Measurements from ENCODE around the gene SMG1.

The SMG1 gene

DNA sequence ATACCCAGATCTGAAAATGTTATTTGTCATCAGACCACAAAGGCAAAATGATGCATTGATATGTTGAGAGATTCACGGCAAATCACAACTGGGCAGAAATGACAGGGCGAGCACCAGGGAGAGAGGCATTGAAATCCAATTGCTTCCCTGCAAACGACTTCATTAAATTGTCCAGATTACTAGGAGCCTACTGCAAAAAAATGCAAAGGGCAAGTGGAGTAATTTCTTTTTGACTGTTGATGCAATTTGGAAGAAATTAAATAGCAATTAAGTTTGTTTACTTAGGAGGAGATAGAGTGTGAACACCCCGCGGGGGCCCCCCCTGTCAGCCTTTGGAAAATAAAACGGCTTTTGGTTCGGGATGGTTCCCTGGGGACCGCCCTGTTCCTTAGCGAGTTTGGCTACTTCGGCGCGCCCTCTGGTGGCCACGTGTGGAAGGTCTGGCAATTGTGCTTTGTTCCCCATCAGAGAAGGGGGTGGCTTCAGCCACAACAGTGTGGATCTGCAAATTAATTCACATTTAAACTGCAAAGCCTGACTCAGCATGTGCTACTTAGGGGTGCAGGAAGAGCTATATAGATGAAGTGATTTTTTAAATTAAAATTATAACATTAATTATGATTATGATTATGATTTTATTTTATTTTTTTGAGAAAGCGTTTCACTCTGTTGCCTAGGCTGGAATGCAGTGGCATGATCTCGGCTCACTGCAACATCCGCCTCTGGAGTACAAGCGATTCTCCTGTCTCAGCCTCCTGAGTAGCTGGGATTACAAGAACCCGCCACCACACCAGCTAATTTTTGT lies 43.0 kb upstream of the SMG1 start:
- ChIA-PET CTCF (interaction anchor here (0.5 to 2.8 kb wide), 27 partner anchors 10 to 412 kb away, joined by 3 to 14 read pairs (median 3); no protein-coding TSS in a partner anchor), POLR2A (interaction anchor here (1.3 kb wide), 1 partner anchor 168 kb away, joined by 6 read pairs; the partner anchor contains the start of gene ARL6IP1)
- Histone ChIP-seq H3K36me3 (ENCODE audit: control insufficient read depth in 2 of 2, insufficient read depth in 1 of 2, low read length in 2 of 2) (no peaks in the 10 kb centered on the region), H3K4me3 (ENCODE audit: low read depth, low read length) (peak overlapping the region; percentile 9; the same call in 1 of the 2 replicates), H3K4me1 (ENCODE audit: control insufficient read depth, insufficient read depth, low read length) (no peaks in the 10 kb centered on the region), H3K27ac (ENCODE audit: extremely low read depth, low read depth, low read length) (no peak overlapping the region), H3K9me3 (ENCODE audit: control insufficient read depth, insufficient read depth, low read depth, low read length) (no peaks in the 10 kb centered on the region)
- TF ChIP-seq ZNF324 (tag by site-specific recombination; IDR thresholded peaks at IDR 0.05) (no peak), ZBTB8A (tag by site-specific recombination; IDR thresholded peaks at IDR 0.05) (0 out of 2 replicates have a peak, but pooled peaks have one; percentile 11), ZBTB17 (tag by site-specific recombination; IDR thresholded peaks at IDR 0.05) (0 out of 2 replicates have a peak, but pooled peaks have one; percentile 32), KLF1 (tag by site-specific recombination; IDR thresholded peaks at IDR 0.05) (peak; percentile 60), FEZF1 (tag by site-specific recombination; IDR thresholded peaks at IDR 0.05) (peak; percentile 59; the same call in 1 of the 2 replicates), KLF10 (tag by site-specific recombination; IDR thresholded peaks at IDR 0.05) (peak; percentile 34; the same call in 1 of the 2 replicates), ZNF366 (tag by site-specific recombination; conservative IDR thresholded peaks at IDR 0.05) (peak; percentile 71), KLF9 (tag by site-specific recombination; IDR thresholded peaks at IDR 0.05; ENCODE audit: low read depth) (peak; percentile 17; the same call in 1 of the 2 replicates), ZIC2 (tag by site-specific recombination; IDR thresholded peaks at IDR 0.05) (peak; percentile 52), GLI2 (tag by site-specific recombination; IDR thresholded peaks at IDR 0.05; ENCODE audit: borderline replicate concordance, low read depth) (no peak; the same call in 1 of the 2 replicates), ZNF416 (tag by site-specific recombination; IDR thresholded peaks at IDR 0.05) (no peak), ZNF10 (tag by site-specific recombination; IDR thresholded peaks at IDR 0.05) (no peak), ZXDB (tag by site-specific recombination; IDR thresholded peaks at IDR 0.05) (0 out of 2 replicates have a peak, but pooled peaks have one; percentile 36), ZNF654 (tag by site-specific recombination; IDR thresholded peaks at IDR 0.05; ENCODE audit: low read depth) (peak; percentile 89), ZBTB7A (tag by site-specific recombination; IDR thresholded peaks at IDR 0.05; ENCODE audit: low read depth) (no peak)
- TF ChIP-seq, protein P1, sequence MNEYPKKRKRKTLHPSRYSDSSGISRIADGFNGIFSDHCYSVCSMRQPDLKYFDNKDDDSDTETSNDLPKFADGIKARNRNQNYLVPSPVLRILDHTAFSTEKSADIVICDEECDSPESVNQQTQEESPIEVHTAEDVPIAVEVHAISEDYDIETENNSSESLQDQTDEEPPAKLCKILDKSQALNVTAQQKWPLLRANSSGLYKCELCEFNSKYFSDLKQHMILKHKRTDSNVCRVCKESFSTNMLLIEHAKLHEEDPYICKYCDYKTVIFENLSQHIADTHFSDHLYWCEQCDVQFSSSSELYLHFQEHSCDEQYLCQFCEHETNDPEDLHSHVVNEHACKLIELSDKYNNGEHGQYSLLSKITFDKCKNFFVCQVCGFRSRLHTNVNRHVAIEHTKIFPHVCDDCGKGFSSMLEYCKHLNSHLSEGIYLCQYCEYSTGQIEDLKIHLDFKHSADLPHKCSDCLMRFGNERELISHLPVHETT (tag by site-specific recombination; IDR thresholded peaks at IDR 0.05) = peak; percentile 59; the same call in 1 of the 2 replicates
- TF ChIP-seq, protein P2, sequence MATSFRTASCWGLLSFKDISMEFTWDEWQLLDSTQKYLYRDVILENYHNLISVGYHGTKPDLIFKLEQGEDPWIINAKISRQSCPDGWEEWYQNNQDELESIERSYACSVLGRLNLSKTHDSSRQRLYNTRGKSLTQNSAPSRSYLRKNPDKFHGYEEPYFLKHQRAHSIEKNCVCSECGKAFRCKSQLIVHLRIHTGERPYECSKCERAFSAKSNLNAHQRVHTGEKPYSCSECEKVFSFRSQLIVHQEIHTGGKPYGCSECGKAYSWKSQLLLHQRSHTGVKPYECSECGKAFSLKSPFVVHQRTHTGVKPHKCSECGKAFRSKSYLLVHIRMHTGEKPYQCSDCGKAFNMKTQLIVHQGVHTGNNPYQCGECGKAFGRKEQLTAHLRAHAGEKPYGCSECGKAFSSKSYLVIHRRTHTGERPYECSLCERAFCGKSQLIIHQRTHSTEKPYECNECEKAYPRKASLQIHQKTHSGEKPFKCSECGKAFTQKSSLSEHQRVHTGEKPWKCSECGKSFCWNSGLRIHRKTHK (tag by site-specific recombination; IDR thresholded peaks at IDR 0.05) = no peak
- TF ChIP-seq, protein P3, sequence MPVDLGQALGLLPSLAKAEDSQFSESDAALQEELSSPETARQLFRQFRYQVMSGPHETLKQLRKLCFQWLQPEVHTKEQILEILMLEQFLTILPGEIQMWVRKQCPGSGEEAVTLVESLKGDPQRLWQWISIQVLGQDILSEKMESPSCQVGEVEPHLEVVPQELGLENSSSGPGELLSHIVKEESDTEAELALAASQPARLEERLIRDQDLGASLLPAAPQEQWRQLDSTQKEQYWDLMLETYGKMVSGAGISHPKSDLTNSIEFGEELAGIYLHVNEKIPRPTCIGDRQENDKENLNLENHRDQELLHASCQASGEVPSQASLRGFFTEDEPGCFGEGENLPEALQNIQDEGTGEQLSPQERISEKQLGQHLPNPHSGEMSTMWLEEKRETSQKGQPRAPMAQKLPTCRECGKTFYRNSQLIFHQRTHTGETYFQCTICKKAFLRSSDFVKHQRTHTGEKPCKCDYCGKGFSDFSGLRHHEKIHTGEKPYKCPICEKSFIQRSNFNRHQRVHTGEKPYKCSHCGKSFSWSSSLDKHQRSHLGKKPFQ (tag by site-specific recombination; IDR thresholded peaks at IDR 0.05) = peak; percentile 97
- TF ChIP-seq, protein P4, sequence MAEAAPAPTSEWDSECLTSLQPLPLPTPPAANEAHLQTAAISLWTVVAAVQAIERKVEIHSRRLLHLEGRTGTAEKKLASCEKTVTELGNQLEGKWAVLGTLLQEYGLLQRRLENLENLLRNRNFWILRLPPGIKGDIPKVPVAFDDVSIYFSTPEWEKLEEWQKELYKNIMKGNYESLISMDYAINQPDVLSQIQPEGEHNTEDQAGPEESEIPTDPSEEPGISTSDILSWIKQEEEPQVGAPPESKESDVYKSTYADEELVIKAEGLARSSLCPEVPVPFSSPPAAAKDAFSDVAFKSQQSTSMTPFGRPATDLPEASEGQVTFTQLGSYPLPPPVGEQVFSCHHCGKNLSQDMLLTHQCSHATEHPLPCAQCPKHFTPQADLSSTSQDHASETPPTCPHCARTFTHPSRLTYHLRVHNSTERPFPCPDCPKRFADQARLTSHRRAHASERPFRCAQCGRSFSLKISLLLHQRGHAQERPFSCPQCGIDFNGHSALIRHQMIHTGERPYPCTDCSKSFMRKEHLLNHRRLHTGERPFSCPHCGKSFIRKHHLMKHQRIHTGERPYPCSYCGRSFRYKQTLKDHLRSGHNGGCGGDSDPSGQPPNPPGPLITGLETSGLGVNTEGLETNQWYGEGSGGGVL (tag by site-specific recombination; IDR thresholded peaks at IDR 0.05) = no peak
- TF ChIP-seq, protein P5, sequence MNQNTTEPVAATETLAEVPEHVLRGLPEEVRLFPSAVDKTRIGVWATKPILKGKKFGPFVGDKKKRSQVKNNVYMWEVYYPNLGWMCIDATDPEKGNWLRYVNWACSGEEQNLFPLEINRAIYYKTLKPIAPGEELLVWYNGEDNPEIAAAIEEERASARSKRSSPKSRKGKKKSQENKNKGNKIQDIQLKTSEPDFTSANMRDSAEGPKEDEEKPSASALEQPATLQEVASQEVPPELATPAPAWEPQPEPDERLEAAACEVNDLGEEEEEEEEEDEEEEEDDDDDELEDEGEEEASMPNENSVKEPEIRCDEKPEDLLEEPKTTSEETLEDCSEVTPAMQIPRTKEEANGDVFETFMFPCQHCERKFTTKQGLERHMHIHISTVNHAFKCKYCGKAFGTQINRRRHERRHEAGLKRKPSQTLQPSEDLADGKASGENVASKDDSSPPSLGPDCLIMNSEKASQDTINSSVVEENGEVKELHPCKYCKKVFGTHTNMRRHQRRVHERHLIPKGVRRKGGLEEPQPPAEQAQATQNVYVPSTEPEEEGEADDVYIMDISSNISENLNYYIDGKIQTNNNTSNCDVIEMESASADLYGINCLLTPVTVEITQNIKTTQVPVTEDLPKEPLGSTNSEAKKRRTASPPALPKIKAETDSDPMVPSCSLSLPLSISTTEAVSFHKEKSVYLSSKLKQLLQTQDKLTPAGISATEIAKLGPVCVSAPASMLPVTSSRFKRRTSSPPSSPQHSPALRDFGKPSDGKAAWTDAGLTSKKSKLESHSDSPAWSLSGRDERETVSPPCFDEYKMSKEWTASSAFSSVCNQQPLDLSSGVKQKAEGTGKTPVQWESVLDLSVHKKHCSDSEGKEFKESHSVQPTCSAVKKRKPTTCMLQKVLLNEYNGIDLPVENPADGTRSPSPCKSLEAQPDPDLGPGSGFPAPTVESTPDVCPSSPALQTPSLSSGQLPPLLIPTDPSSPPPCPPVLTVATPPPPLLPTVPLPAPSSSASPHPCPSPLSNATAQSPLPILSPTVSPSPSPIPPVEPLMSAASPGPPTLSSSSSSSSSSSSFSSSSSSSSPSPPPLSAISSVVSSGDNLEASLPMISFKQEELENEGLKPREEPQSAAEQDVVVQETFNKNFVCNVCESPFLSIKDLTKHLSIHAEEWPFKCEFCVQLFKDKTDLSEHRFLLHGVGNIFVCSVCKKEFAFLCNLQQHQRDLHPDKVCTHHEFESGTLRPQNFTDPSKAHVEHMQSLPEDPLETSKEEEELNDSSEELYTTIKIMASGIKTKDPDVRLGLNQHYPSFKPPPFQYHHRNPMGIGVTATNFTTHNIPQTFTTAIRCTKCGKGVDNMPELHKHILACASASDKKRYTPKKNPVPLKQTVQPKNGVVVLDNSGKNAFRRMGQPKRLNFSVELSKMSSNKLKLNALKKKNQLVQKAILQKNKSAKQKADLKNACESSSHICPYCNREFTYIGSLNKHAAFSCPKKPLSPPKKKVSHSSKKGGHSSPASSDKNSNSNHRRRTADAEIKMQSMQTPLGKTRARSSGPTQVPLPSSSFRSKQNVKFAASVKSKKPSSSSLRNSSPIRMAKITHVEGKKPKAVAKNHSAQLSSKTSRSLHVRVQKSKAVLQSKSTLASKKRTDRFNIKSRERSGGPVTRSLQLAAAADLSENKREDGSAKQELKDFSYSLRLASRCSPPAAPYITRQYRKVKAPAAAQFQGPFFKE (tag by site-specific recombination; IDR thresholded peaks at IDR 0.05; ENCODE audit: borderline replicate concordance) = no peak
- TF ChIP-seq, protein P6, sequence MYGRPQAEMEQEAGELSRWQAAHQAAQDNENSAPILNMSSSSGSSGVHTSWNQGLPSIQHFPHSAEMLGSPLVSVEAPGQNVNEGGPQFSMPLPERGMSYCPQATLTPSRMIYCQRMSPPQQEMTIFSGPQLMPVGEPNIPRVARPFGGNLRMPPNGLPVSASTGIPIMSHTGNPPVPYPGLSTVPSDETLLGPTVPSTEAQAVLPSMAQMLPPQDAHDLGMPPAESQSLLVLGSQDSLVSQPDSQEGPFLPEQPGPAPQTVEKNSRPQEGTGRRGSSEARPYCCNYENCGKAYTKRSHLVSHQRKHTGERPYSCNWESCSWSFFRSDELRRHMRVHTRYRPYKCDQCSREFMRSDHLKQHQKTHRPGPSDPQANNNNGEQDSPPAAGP (tag by site-specific recombination; IDR thresholded peaks at IDR 0.05) = peak; percentile 49; the same call in 1 of the 2 replicates

All from HEK293 (cell line).